WTC11 (cell line): ENCODE data around the gene LIFR. TPM values are rescaled to one million over a fixed set of nuclear protein-coding genes. Genes with fewer than 3 reads are reported as not detected.

Source experiments
- ATAC-seq: fragments of 200-7000 bp; cut with Tn5 transposase; 2 replicates; pipeline ENCODE4 v1.10.0; 2021; ENCODE audit warnings: mild to moderate bottlenecking, moderate library complexity
- CTCF ChIA-PET: fragments of 300-600 bp; sonication (Branson Sonifier 250); formaldehyde crosslinking; loops from one replicate; lab custom pipeline; 2021; ENCODE audit warnings: antibody characterized with exemption; lab: Charles Lee
- POLR2A ChIA-PET: fragments of 350-600 bp; sonication (Branson Sonifier 250); formaldehyde crosslinking; loops from one replicate; lab custom pipeline; 2021; ENCODE audit warnings: antibody characterized with exemption; lab: Charles Lee
- DNase-seq: peaks from one replicate; pipeline ENCODE4 v3.0.0; 2021; ENCODE audit warnings: low spot score
- H3K27ac Mint-ChIP-seq: 2 replicates; pipeline ENCODE4 v1.8.0; 2021; ENCODE audit warnings: mixed read lengths
- H3K27me3 Mint-ChIP-seq: 2 replicates; pipeline ENCODE4 v1.8.0; 2021; ENCODE audit warnings: low read depth, mild to moderate bottlenecking, moderate library complexity, mixed read lengths
- H3K36me3 Mint-ChIP-seq: 2 replicates; pipeline ENCODE4 v1.8.0; 2021; ENCODE audit warnings: mixed read lengths
- H3K4me1 Mint-ChIP-seq: 2 replicates; pipeline ENCODE4 v1.8.0; 2022; ENCODE audit warnings: mixed read lengths
- H3K4me3 Mint-ChIP-seq: 2 replicates; pipeline ENCODE4 v1.8.0; 2021; ENCODE audit warnings: mild to moderate bottlenecking, moderate library complexity, mixed read lengths
- H3K9me3 Mint-ChIP-seq: 2 replicates; pipeline ENCODE4 v1.8.0; 2021; ENCODE audit warnings: mixed read lengths
- CBFB ChIP-seq: sonication (generic); formaldehyde crosslinking; IDR thresholded peaks from 2 replicates; pipeline ENCODE4 v1.8.1; 2022; ENCODE audit warnings: mild to moderate bottlenecking, low read depth, missing genetic modification reagents
- CREM ChIP-seq: sonication (generic); formaldehyde crosslinking; IDR thresholded peaks from 2 replicates; pipeline ENCODE4 v1.8.1; 2022; ENCODE audit warnings: mild to moderate bottlenecking, missing genetic modification reagents, moderate library complexity
- HMGA2 ChIP-seq: fragments of 250-450 bp; sonication (Bioruptor Pico); IDR thresholded peaks from 2 replicates; pipeline ENCODE4 v1.4.0; 2021; ENCODE audit warnings: mild to moderate bottlenecking, moderate library complexity
- MXD4 ChIP-seq: fragments of 250-450 bp; sonication (Bioruptor Pico); IDR thresholded peaks from 2 replicates; pipeline ENCODE4 v1.8.0; 2021; ENCODE audit warnings: mild to moderate bottlenecking, moderate library complexity, borderline replicate concordance
- NR1H2 ChIP-seq: sonication (generic); formaldehyde crosslinking; IDR thresholded peaks from 2 replicates; pipeline ENCODE4 v1.9.0; 2021; ENCODE audit warnings: mild to moderate bottlenecking, moderate library complexity, missing genetic modification reagents
- OVOL2 ChIP-seq: fragments of 250-450 bp; sonication (Bioruptor Pico); IDR thresholded peaks from 2 replicates; pipeline ENCODE4 v1.9.0; 2021; ENCODE audit warnings: mild to moderate bottlenecking, borderline replicate concordance
- ZNF121 ChIP-seq: sonication (generic); formaldehyde crosslinking; IDR thresholded peaks from 2 replicates; pipeline ENCODE4 v1.8.0; 2023; ENCODE audit warnings: missing genetic modification reagents
- ZNF232 ChIP-seq: sonication (generic); formaldehyde crosslinking; IDR thresholded peaks from 2 replicates; pipeline ENCODE4 v1.8.0; 2022; ENCODE audit warnings: mild to moderate bottlenecking, missing genetic modification reagents
- ZNF416 ChIP-seq: fragments of 250-450 bp; sonication (Bioruptor Pico); IDR thresholded peaks from 2 replicates; pipeline ENCODE4 v1.9.0; 2021; ENCODE audit warnings: mild to moderate bottlenecking, inconsistent platforms
- total RNA-seq: library from RNA; stranded (reverse); gene quantifications from 3 replicates; pipeline ENCODE4 v1.2.3, GENCODE V29; 2021
- TF ChIP-seq, protein P1 (sequence below): sonication (generic); formaldehyde crosslinking; IDR thresholded peaks from 2 replicates; pipeline ENCODE4 v1.8.0; 2023; ENCODE audit warnings: missing genetic modification reagents, mild to moderate bottlenecking, borderline replicate concordance
- TF ChIP-seq, protein P2 (sequence below): sonication (generic); formaldehyde crosslinking; IDR thresholded peaks from 2 replicates; pipeline ENCODE4 v1.8.1; 2023; ENCODE audit warnings: mild to moderate bottlenecking, missing genetic modification reagents
- TF ChIP-seq, protein P3 (sequence below): sonication (generic); formaldehyde crosslinking; IDR thresholded peaks from 2 replicates; pipeline ENCODE4 v1.8.0; 2023; ENCODE audit warnings: mild to moderate bottlenecking, missing genetic modification reagents
- TF ChIP-seq, protein P4 (sequence below): sonication (generic); formaldehyde crosslinking; IDR thresholded peaks from 2 replicates; pipeline ENCODE4 v1.8.0; 2022; ENCODE audit warnings: missing genetic modification reagents
- TF ChIP-seq, protein P5 (sequence below): sonication (generic); formaldehyde crosslinking; IDR thresholded peaks from 2 replicates; pipeline ENCODE4 v1.8.1; 2023; ENCODE audit warnings: mild to moderate bottlenecking, moderate library complexity, missing genetic modification reagents
- TF ChIP-seq, protein P6 (sequence below): sonication (generic); formaldehyde crosslinking; IDR thresholded peaks from 2 replicates; pipeline ENCODE4 v1.8.1; 2022; ENCODE audit warnings: low read depth, missing genetic modification reagents, borderline replicate concordance
- TF ChIP-seq, protein P7 (sequence below): sonication (generic); formaldehyde crosslinking; IDR thresholded peaks from 2 replicates; pipeline ENCODE4 v1.8.1; 2023; ENCODE audit warnings: mild to moderate bottlenecking, missing genetic modification reagents, moderate library complexity

Gene LIFR
- total RNA-seq, 1 experiment from 2014 or later = 14.4 TPM

DNA sequence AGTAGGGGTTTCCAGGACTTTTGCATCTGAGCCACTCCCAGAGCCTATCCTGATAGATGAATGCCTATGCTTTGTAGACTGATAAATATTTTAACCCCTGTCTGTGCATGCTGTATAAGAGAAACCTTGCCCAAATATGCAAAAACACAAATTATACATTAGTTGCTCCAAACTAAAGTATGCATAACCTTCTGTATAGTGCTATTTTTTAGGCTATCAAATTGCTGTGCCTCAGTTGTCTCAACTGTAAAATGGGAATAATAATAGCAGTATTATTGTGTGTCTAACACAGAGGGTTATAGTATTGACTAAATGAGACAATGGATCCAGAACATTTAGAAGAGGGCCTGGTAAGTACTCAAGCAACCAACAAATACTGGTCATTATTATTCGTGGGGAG, 117.7 kb downstream of the LIFR start:
- ChIA-PET CTCF (no interaction called here), POLR2A (no interaction called here)
- no peaks in the 10 kb centered on the region for H3K9me3 Mint-ChIP-seq
- peaks cover 9% of the 10 kb centered on the region for H3K4me1 Mint-ChIP-seq
- no peak overlapping the region for H3K4me3 Mint-ChIP-seq
- H3K36me3 Mint-ChIP-seq = no peaks in the 10 kb centered on the region
- no peak overlapping the region for H3K27ac Mint-ChIP-seq
- no peaks in the 10 kb centered on the region for H3K27me3 Mint-ChIP-seq
- no peak for ATAC-seq
- TF ChIP-seq, protein P1, sequence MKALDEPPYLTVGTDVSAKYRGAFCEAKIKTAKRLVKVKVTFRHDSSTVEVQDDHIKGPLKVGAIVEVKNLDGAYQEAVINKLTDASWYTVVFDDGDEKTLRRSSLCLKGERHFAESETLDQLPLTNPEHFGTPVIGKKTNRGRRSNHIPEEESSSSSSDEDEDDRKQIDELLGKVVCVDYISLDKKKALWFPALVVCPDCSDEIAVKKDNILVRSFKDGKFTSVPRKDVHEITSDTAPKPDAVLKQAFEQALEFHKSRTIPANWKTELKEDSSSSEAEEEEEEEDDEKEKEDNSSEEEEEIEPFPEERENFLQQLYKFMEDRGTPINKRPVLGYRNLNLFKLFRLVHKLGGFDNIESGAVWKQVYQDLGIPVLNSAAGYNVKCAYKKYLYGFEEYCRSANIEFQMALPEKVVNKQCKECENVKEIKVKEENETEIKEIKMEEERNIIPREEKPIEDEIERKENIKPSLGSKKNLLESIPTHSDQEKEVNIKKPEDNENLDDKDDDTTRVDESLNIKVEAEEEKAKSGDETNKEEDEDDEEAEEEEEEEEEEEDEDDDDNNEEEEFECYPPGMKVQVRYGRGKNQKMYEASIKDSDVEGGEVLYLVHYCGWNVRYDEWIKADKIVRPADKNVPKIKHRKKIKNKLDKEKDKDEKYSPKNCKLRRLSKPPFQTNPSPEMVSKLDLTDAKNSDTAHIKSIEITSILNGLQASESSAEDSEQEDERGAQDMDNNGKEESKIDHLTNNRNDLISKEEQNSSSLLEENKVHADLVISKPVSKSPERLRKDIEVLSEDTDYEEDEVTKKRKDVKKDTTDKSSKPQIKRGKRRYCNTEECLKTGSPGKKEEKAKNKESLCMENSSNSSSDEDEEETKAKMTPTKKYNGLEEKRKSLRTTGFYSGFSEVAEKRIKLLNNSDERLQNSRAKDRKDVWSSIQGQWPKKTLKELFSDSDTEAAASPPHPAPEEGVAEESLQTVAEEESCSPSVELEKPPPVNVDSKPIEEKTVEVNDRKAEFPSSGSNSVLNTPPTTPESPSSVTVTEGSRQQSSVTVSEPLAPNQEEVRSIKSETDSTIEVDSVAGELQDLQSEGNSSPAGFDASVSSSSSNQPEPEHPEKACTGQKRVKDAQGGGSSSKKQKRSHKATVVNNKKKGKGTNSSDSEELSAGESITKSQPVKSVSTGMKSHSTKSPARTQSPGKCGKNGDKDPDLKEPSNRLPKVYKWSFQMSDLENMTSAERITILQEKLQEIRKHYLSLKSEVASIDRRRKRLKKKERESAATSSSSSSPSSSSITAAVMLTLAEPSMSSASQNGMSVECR = no peak
- no peak for TF ChIP-seq OVOL2 (CRISPR knock-in tag)
- TF ChIP-seq MXD4 = no peak
- TF ChIP-seq, protein P2, sequence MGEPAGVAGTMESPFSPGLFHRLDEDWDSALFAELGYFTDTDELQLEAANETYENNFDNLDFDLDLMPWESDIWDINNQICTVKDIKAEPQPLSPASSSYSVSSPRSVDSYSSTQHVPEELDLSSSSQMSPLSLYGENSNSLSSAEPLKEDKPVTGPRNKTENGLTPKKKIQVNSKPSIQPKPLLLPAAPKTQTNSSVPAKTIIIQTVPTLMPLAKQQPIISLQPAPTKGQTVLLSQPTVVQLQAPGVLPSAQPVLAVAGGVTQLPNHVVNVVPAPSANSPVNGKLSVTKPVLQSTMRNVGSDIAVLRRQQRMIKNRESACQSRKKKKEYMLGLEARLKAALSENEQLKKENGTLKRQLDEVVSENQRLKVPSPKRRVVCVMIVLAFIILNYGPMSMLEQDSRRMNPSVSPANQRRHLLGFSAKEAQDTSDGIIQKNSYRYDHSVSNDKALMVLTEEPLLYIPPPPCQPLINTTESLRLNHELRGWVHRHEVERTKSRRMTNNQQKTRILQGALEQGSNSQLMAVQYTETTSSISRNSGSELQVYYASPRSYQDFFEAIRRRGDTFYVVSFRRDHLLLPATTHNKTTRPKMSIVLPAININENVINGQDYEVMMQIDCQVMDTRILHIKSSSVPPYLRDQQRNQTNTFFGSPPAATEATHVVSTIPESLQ (CRISPR knock-in tag) = no peak
- no peak for TF ChIP-seq ZNF121 (CRISPR knock-in tag)
- TF ChIP-seq, protein P3, sequence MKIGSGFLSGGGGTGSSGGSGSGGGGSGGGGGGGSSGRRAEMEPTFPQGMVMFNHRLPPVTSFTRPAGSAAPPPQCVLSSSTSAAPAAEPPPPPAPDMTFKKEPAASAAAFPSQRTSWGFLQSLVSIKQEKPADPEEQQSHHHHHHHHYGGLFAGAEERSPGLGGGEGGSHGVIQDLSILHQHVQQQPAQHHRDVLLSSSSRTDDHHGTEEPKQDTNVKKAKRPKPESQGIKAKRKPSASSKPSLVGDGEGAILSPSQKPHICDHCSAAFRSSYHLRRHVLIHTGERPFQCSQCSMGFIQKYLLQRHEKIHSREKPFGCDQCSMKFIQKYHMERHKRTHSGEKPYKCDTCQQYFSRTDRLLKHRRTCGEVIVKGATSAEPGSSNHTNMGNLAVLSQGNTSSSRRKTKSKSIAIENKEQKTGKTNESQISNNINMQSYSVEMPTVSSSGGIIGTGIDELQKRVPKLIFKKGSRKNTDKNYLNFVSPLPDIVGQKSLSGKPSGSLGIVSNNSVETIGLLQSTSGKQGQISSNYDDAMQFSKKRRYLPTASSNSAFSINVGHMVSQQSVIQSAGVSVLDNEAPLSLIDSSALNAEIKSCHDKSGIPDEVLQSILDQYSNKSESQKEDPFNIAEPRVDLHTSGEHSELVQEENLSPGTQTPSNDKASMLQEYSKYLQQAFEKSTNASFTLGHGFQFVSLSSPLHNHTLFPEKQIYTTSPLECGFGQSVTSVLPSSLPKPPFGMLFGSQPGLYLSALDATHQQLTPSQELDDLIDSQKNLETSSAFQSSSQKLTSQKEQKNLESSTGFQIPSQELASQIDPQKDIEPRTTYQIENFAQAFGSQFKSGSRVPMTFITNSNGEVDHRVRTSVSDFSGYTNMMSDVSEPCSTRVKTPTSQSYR (CRISPR knock-in tag) = no peak
- no peak for TF ChIP-seq ZNF232 (CRISPR knock-in tag)
- no peak for TF ChIP-seq CBFB (CRISPR knock-in tag)
- TF ChIP-seq, protein P4, sequence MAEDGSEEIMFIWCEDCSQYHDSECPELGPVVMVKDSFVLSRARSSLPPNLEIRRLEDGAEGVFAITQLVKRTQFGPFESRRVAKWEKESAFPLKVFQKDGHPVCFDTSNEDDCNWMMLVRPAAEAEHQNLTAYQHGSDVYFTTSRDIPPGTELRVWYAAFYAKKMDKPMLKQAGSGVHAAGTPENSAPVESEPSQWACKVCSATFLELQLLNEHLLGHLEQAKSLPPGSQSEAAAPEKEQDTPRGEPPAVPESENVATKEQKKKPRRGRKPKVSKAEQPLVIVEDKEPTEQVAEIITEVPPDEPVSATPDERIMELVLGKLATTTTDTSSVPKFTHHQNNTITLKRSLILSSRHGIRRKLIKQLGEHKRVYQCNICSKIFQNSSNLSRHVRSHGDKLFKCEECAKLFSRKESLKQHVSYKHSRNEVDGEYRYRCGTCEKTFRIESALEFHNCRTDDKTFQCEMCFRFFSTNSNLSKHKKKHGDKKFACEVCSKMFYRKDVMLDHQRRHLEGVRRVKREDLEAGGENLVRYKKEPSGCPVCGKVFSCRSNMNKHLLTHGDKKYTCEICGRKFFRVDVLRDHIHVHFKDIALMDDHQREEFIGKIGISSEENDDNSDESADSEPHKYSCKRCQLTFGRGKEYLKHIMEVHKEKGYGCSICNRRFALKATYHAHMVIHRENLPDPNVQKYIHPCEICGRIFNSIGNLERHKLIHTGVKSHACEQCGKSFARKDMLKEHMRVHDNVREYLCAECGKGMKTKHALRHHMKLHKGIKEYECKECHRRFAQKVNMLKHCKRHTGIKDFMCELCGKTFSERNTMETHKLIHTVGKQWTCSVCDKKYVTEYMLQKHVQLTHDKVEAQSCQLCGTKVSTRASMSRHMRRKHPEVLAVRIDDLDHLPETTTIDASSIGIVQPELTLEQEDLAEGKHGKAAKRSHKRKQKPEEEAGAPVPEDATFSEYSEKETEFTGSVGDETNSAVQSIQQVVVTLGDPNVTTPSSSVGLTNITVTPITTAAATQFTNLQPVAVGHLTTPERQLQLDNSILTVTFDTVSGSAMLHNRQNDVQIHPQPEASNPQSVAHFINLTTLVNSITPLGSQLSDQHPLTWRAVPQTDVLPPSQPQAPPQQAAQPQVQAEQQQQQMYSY (CRISPR knock-in tag) = no peak
- TF ChIP-seq ZNF416 = no peak
- no peak for TF ChIP-seq CREM
- TF ChIP-seq, protein P5, sequence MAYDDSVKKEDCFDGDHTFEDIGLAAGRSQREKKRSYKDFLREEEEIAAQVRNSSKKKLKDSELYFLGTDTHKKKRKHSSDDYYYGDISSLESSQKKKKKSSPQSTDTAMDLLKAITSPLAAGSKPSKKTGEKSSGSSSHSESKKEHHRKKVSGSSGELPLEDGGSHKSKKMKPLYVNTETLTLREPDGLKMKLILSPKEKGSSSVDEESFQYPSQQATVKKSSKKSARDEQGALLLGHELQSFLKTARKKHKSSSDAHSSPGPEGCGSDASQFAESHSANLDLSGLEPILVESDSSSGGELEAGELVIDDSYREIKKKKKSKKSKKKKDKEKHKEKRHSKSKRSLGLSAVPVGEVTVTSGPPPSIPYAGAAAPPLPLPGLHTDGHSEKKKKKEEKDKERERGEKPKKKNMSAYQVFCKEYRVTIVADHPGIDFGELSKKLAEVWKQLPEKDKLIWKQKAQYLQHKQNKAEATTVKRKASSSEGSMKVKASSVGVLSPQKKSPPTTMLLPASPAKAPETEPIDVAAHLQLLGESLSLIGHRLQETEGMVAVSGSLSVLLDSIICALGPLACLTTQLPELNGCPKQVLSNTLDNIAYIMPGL = no peak
- TF ChIP-seq, protein P6, sequence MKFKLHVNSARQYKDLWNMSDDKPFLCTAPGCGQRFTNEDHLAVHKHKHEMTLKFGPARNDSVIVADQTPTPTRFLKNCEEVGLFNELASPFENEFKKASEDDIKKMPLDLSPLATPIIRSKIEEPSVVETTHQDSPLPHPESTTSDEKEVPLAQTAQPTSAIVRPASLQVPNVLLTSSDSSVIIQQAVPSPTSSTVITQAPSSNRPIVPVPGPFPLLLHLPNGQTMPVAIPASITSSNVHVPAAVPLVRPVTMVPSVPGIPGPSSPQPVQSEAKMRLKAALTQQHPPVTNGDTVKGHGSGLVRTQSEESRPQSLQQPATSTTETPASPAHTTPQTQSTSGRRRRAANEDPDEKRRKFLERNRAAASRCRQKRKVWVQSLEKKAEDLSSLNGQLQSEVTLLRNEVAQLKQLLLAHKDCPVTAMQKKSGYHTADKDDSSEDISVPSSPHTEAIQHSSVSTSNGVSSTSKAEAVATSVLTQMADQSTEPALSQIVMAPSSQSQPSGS (CRISPR knock-in tag) = no peak
- TF ChIP-seq, protein P7, sequence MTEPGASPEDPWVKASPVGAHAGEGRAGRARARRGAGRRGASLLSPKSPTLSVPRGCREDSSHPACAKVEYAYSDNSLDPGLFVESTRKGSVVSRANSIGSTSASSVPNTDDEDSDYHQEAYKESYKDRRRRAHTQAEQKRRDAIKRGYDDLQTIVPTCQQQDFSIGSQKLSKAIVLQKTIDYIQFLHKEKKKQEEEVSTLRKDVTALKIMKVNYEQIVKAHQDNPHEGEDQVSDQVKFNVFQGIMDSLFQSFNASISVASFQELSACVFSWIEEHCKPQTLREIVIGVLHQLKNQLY (CRISPR knock-in tag) = no peak
- TF ChIP-seq NR1H2 (CRISPR knock-in tag) = no peak
- no peak for TF ChIP-seq HMGA2 (CRISPR knock-in tag)
- no peak for DNase-seq
